GM18907 (cell line): ENCODE measurements around the gene HEPHL1.
"Not testable (repeated sequence)": the region's sequence is repeated elsewhere in the genome, so short reads cannot be mapped to it uniquely, and the experiment has no call there.

Experiments used
- ATAC-seq: cut with Tn5 transposase; IDR thresholded peaks from one replicate; pipeline ENCODE4 v1.9.1; 2021; ENCODE audit warnings: mild to moderate bottlenecking, moderate library complexity; ENCODE audit not compliant: unreplicated experiment

Gene HEPHL1

GRCh38 chr11:94088906-94089305 is 67.8 kb downstream of the HEPHL1 start:
- ATAC-seq = no peak

- no peak for ATAC-seq
These were observed 68.2 kb downstream of the HEPHL1 start for GRCh38 chr11:94089341-94089740.

GRCh38 chr11:94090401-94090800 is 69.2 kb downstream of the HEPHL1 start:
- ATAC-seq = no peak

GRCh38 chr11:94091091-94091490 is 69.9 kb downstream of the HEPHL1 start:
- ATAC-seq = no peak

- ATAC-seq = no peak
These were observed 79.1 kb downstream of the HEPHL1 start for GRCh38 chr11:94100253-94100652.

GRCh38 chr11:94103471-94103870 is 82.3 kb downstream of the HEPHL1 start:
- no peak for ATAC-seq

- ATAC-seq = no peak
These were observed 83.6 kb downstream of the HEPHL1 start for GRCh38 chr11:94104734-94105133.

- no peak for ATAC-seq
These were observed 85.6 kb downstream of the HEPHL1 start for GRCh38 chr11:94106716-94107115.

GRCh38 chr11:94107363-94107762 is 86.2 kb downstream of the HEPHL1 start:
- no peak for ATAC-seq

GRCh38 chr11:94111241-94111640 is 90.1 kb downstream of the HEPHL1 start:
- no peak for ATAC-seq

- no peak for ATAC-seq
These were observed 90.5 kb downstream of the HEPHL1 start for GRCh38 chr11:94111660-94112059.

- ATAC-seq = no peak
These were observed 91.2 kb downstream of the HEPHL1 start for GRCh38 chr11:94112206-94112953.

GRCh38 chr11:94117197-94117574 is 96.0 kb downstream of the HEPHL1 start:
- no peak for ATAC-seq

- ATAC-seq = no peak
These were observed 96.7 kb downstream of the HEPHL1 start for GRCh38 chr11:94117871-94118270.

GRCh38 chr11:94119676-94120075 is 98.5 kb downstream of the HEPHL1 start:
- ATAC-seq = not testable (repeated sequence)

GRCh38 chr11:94120516-94120915 is 99.4 kb downstream of the HEPHL1 start:
- not testable (repeated sequence) for ATAC-seq

GRCh38 chr11:94120946-94121345 is 99.8 kb downstream of the HEPHL1 start:
- ATAC-seq = no peak

- ATAC-seq = no peak
These were observed 104.4 kb downstream of the HEPHL1 start for GRCh38 chr11:94125407-94126115.

- ATAC-seq = no peak
These were observed 106.5 kb downstream of the HEPHL1 start for GRCh38 chr11:94127638-94128037.

- peak; percentile 31 for ATAC-seq
These were observed 107.2 kb downstream of the HEPHL1 start for GRCh38 chr11:94128291-94128745.

GRCh38 chr11:94128746-94129511 is 107.8 kb downstream of the HEPHL1 start, which contains the start of gene PANX1:
Gene PANX1, plus strand, starts transcription at chr11:94128841. Its CDS starts 472 bp downstream, at chr11:94129313.
- peak; percentile 86 for ATAC-seq
